Right renal cortex interstitium (tissue), 3 donors: ENCODE data around the gene SCUBE2. TPM values are rescaled to one million over a fixed set of nuclear protein-coding genes. Genes with fewer than 3 reads are reported as not detected.
A peak's percentile ranks its signal among the peaks of the same experiment; 100 is the strongest.

Experiments used
- DNase-seq, 3 donors: peaks; one replicate each; pipeline ENCODE4 v3.0.0-alpha.2; 2013; ENCODE audit warnings: low read depth in 3 of 3, low spot score in 2 of 3
- polyA plus RNA-seq, 3 donors: library from polyadenylated mRNA; unstranded; fragments of 120-200 nt; gene quantifications; one replicate each; pipeline ENCODE4 v1.2.1, GENCODE V29; 2013; ENCODE audit not compliant: insufficient read length in 3 of 3

SCUBE2 gene
- 1 to 10 TPM; 5.0 to 6.1 (median 5.2) TPM for polyA plus RNA-seq

DNA sequence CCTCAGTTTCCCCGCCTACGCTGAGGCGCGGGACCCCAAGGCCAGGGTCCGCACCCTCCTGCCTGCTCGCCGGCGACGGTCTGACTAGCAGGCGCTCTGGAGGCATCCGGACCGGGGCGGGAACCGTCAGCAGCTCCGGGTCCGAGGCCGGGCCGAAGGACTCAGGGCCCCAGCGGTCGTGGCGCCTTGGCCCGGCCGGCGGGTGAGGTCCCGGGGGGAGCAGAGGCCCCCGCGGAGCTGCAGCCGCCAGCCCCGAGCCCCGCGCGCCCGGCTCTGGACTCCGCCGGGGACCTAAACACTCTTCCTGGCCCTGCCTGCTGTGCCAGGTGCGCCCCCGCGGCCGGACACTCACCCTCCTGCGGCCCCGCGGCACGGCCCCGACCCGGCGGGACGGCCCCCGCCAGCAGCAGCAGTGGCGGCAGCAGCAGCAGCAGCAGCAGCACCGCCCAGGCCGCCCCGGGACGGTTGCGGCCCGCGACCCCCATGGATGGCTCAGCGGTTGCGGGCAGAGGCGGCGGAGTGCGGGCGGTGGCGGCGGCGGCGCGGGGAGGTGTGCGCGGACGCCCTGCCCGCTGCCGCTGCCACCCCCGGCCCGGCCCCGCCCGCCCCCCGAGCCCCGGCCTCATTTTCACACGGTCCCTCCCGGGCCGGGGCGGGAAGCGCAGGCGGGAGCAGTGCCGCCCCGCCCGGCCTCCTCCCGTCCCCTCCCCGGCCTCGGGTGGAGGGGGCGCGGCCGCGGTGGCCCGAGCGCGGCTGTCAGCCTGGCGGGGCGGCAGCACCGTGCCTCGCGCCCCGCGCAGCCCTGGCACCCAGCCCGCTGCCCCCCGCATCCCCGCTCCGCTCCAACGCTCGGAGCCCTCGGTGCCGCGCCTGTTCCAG, at the start of gene SCUBE2:
TSS of gene SCUBE2 (minus strand) at position 556 of the 879 bp plus-strand sequence. CDS start at position 485, 71 bp downstream.
- no peak for DNase-seq

- DNase-seq, result no peak
These were observed 49.8 kb upstream of the SCUBE2 start for GRCh38 chr11:9141186-9141585.

DNA sequence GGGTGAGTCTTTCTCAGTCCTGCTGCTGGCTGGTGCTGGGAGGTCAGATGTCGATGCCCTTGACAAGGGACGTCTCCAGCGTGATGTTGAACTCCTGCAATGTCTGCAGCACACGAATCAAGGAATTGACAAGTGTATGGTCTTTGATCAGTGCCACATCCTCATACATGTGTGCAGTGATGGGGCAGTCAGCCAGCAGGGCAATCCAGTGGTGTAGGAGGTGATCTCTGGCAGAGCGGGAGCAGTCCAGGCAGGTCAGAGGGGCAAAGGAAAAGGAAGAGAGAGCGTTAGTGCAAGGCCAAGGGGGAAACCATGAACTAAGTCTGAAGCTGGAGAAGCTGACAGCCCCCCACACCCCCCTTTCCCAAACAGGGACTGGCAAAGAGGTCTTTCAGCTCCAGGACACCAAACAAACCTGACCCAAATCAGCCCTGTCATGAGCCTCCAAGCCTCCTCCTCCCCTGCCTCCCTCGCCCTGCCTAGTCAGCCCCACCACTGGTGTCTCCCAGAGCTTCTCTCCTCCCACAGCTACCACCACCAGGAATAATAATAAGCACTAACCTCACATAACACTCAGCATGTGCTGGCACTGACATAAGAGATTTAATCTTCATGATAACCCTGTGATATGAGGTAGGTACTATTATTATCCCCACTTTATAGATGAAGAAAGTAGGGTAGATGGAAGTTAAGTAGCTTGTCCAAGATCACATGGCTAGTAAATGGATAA, 48.4 kb upstream of the SCUBE2 start:
- DNase-seq, result no peak

DNA sequence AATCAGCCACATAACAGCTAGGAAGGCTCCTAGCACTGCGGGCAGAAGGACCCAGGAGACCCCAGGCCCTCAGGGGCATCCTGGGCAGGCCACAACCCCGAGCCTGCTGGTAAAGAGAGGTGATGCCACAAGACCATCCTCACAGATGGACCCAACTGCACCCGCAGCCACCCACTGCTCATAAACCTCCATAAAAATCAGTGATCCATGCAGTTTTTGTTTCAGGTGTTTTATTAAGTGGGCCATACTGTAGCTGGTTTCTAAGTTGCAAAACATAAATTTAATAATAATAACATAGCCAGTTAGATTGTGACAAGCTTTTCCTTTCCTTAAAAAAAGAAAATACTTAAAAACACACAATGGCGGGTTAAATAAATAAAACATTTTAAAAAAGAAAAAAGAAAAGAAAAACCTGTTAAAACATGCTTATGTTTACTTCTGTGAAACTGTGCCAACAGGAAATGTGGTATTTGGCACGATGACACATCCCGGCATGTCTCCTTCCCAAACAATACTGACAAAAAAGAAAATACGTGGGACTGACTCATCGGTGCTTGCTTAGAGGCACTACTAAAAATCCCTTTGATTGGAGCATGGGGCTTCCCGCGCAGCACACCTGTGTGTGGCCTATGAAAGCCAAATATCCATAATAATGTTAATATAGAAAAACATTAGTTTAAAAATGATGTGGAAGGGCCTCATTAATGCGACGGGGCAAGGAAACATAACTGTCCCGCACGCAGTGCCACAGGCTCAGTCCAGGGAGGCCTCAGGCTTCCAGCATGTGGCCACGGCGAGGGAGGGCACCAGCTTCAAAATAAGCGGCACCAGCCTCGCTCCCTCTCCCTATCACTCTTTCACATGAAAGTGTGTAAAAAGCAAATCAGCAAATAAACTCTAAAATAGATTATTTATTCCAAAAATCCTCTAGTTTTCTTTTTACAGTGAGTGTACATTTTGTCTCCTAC, 47.5 kb upstream of the SCUBE2 start:
- DNase-seq, result no peak

- DNase-seq, result no peak
These were observed 46.7 kb upstream of the SCUBE2 start for GRCh38 chr11:9138133-9138453.

DNA sequence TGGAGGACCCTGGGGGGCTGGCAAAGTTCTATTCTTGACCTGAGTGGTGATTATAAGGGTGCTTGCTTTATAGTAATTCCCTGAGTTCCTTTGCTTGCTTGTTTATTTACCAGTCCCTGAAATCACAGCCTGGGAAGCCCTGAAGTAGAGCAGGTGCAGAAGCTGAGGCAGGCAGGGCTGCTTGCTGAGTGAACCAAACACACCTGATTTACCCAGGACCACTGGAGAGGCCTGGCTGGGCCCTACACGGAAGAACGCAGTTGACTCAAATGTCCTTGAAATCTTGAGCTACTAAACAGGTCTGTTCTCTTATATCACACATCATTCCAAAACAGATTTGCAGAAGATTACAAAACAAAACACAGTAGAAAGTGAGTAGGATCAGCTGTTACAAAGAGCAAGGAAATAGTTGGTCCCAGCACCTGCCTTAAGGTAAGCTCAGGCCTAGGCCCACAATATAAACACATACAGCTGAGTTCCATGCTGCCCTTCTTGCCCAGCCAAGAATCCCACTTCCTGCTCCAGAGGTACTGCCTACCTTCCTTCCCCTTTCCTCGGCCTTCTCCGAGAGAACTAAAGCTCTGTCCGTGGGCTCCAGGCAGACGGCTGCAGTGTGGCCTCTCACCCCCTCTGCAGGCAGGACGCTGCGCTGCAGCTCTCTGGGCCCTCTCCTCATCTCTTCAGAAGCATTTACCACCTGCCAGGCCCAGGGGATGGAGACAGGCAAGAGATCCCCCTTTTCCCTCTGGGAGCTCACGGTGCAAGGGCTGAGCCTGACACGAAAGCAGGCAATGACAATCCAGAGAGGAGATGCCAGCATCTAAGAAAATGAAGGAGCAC, 46.1 kb upstream of the SCUBE2 start:
- DNase-seq, result peak; percentile 45 to 52 (median 49)

GRCh38 chr11:9136741-9137140, 45.3 kb upstream of the SCUBE2 start:
- no peak for DNase-seq

DNA sequence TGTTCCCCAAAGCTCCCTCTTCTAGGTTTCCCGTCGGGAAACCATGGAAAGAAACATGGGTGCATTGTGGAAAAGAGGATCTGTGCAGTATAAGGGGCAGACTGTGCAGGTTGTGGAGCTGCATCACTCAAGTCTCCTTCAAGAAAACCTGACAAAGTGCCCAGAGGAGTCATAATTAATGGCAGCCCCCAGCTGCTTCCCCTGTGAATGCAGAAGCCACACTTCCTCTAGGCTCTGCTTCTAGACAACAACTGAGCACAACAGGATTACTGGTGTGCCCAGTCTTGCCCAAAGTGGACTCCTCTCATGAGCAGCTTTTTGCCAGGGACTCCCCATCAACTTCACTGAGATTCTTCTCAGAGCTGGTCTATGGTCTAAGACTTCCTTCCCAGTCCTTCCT, 42.6 kb upstream of the SCUBE2 start:
- DNase-seq, result no peak

DNA sequence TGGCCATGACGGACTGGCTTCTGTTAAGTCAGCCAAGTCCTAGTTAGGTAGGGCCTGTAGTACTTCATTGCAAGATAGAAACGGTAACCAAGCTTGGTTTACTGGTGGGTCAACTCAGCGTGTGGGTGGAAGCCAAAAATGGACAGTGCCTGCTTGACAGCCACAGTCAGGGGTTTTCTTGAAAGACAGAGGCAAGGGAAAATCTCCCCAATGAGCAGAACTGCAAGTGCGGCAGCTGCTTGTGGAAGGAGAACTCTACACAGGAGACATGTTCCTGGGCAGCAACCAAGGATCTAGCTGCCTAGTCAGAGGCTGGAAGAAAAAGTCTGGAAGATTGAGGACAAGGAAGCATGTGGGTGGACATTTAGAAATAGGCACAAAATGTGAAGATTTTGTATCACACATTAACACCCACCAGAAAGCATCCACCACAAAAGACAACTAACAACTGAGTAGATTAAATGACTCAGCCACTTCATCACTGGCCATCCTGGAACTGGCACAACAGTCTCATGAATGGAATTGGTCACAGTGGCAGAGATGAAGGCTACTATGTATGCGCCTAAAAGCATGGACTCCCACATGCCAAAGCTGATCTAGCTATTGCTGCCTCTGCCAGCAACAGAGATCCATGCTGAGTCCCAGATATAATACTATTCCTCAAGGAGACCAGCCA, 40.9 kb upstream of the SCUBE2 start:
- no peak for DNase-seq

DNA sequence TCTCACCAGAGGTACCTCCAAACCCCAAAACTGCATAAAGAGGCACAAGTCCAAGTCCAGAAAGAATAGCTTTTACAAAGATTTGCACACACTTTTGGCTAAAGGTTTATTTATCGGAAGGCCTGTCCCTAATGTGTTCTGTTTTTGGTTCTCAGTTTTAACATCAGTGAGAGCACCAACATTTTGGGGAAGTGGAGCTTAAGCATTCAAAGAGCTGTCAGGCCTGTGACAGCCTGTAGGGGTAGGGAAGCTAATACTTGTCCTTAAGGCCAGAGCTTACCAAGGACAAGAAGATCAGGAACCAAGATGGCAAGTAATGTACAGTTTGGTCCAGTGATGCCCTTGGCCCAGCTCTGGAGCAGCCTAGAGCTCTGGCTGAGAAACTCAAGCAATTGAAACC, 38.9 kb upstream of the SCUBE2 start:
- no peak for DNase-seq

DNA sequence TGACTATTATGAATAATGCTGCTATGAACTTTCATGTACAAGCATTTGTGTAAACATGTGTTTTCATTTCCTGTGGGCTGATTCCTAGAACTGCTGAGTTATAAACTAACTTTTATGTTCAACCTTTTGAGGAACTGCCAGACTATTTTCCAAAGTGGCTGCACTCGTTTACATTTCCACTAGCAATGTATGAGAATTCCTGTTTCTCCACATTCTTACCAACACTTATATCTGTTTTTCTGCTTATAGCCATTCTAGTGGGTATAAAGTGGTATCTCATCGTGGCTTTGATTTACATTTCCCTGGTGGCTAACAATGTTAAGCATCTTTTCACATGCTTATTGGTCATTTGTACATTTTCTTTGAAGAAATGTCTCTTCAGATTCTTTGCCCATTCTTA, 35.2 kb upstream of the SCUBE2 start:
- DNase-seq, result no peak

DNA sequence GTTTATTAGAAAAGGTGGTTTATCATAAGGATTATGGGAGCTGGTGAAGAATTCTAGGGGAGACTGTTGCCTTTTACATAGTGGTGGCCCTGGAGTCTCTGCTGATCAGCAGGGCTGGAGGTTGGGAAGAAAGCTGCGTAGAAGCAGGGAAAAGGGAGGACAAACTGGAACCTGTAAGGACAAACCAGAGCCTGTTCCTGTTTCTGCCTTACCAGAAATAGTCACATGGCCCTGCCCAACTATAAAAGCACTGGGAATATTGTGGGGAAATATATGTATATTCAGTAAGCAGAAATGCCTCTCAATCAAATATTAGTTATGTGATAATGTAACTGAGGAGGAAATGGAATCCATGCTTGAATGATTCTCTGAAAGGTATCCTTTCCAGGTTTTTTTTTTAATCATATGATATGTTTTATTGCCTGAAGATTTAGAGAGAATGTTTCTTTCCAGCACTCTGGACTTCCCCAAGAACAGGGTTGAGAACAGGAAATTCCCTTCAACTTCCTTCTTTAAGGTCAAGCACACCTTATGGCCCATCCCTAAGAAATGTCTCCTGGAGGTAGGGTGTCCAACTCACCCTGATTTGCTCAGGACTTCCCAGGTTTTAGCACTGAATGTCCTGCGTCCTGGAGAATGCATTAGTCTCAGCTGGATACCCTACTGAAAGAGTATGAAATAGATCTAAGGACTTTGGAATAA, 33.9 kb upstream of the SCUBE2 start:
- no peak for DNase-seq

DNA sequence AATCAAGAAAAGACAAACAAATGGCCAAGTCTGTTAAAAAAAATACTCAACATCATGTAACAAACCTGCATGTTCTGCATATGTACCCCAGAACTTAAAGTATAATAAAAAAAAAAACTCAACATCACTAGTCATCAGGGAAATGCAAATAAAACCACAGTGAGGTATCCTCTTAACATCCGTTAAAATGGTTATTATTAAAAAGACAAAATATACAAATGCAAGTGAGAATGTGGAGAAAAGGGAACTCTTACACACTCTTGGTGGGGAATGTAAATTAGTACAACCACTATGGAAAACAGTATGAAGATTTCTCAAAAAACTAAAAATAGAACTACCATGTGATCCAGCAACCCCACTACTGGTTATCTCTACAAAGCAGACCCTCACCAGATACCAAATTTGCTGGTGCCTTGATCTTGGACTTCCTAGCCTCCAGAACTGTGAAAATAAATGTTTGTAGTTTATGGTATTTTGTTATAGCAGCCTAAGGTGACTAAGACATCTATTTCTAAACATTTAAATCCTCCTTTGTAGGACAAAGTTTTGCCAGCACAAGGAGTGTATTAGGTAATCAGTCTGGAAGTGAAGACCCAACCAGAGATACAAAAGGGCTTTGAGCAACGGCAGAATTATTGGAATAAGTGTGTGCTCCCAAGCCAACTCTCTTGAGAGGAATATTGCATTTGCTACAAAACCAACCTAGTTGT, 32.4 kb upstream of the SCUBE2 start:
- no peak for DNase-seq

- DNase-seq, result no peak
These were observed 30.0 kb upstream of the SCUBE2 start for GRCh38 chr11:9121469-9121796.

- no peak for DNase-seq
These were observed 29.5 kb upstream of the SCUBE2 start for GRCh38 chr11:9120664-9121468.

DNA sequence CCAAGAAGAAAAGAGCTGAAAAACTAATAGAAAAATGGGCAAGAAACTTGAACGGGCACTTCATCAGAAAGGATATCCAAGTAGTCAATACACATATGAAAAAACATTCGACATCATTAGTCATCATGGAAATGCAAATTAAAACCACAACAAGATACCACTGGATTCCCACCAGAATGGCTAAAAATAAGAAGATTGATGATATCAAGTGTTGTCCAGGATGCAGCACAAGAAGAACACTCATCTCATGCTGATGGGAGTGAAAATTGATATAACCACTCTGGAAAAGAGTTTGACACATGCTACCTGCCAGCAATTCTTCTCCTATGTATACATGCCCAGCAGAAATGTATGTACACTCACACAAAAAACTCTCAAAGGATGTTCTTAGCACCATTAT, 26.9 kb upstream of the SCUBE2 start:
- DNase-seq, result no peak

GRCh38 chr11:9112075-9112474, 20.7 kb upstream of the SCUBE2 start:
- DNase-seq, result no peak
